Common myeloid progenitor, CD34-positive (primary cell): ENCODE results near the gene CSNK1G1.

Experiments used
- CTCF ChIA-PET: fragments of 350-600 bp; sonication (Branson Sonifier 250); formaldehyde crosslinking; loops from one replicate; lab custom pipeline; 2021; ENCODE audit warnings: antibody characterized with exemption; lab: Charles Lee
- POLR2A ChIA-PET: fragments of 350-600 bp; sonication (Branson Sonifier 250); formaldehyde crosslinking; loops from one replicate; lab custom pipeline; 2021; ENCODE audit warnings: antibody characterized with exemption; lab: Charles Lee
- DNase-seq, 3 donors: peaks; one replicate each; pipeline versions ENCODE4 v3.0.0 to v3.0.0-alpha.2; 2013
- H3K27ac ChIP-seq, 2 experiments: 1 replicate in 1 of 2; 2 replicates in 1 of 2; pipeline ENCODE4 v1.7.0; 2013; ENCODE audit warnings: inconsistent platforms in 2 of 2, low read length in 2 of 2, mild to moderate bottlenecking in 2 of 2, low read depth in 1 of 2, moderate library complexity in 1 of 2; ENCODE audit not compliant: severe bottlenecking in 2 of 2, insufficient read depth in 1 of 2, poor library complexity in 1 of 2
- H3K27me3 ChIP-seq, 5 experiments: replicated peaks in 2 of 5; 1 replicate in 3 of 5; 2 replicates in 2 of 5; pipeline versions ENCODE4 v1.6.1 to v1.7.0; 2013; ENCODE audit warnings: low read length in 4 of 5, mild to moderate bottlenecking in 2 of 5, moderate library complexity in 2 of 5, inconsistent platforms in 1 of 5; ENCODE audit not compliant: insufficient read depth in 5 of 5, control insufficient read depth in 4 of 5
- H3K36me3 ChIP-seq, 4 experiments: 1 replicate in 2 of 4; 2 replicates in 2 of 4; pipeline versions ENCODE4 v1.6.1 to v1.7.0; 2013; ENCODE audit warnings: low read length in 3 of 4, control low read depth in 1 of 4, mild to moderate bottlenecking in 1 of 4; ENCODE audit not compliant: control insufficient read depth in 4 of 4, insufficient read depth in 4 of 4
- H3K4me1 ChIP-seq, 4 experiments: 1 replicate in 3 of 4; 2 replicates in 1 of 4; pipeline versions ENCODE4 v1.6.1 to v1.7.1; 2013; ENCODE audit warnings: low read length in 3 of 4, mild to moderate bottlenecking in 3 of 4, control low read depth in 1 of 4, inconsistent platforms in 1 of 4, moderate library complexity in 1 of 4; ENCODE audit not compliant: control insufficient read depth in 4 of 4, insufficient read depth in 4 of 4; ENCODE audit errors: control extremely low read depth in 1 of 4
- H3K4me3 ChIP-seq, 7 experiments: 1 replicate in 4 of 7; 2 replicates in 3 of 7; pipeline versions ENCODE4 v1.5.1 to v1.7.0; 2013; ENCODE audit warnings: mild to moderate bottlenecking in 7 of 7, low read length in 6 of 7, moderate library complexity in 6 of 7, inconsistent platforms in 2 of 7, low read depth in 2 of 7, control low read depth in 1 of 7; ENCODE audit not compliant: insufficient read depth in 4 of 7, control insufficient read depth in 1 of 7; ENCODE audit errors: extremely low read depth in 1 of 7
- H3K9me3 ChIP-seq, 5 experiments: 1 replicate in 4 of 5; 2 replicates in 1 of 5; pipeline versions ENCODE4 v1.6.1 to v1.7.1; 2013; ENCODE audit warnings: low read length in 4 of 5, mild to moderate bottlenecking in 2 of 5, inconsistent platforms in 1 of 5, low read depth in 1 of 5, moderate library complexity in 1 of 5; ENCODE audit not compliant: control insufficient read depth in 4 of 5, insufficient read depth in 2 of 5; ENCODE audit errors: control extremely low read depth in 1 of 5
- WGBS: methylation state at CpG from one replicate; pipeline ENCODE4 v1.1.5; 2013; ENCODE audit not compliant: insufficient coverage; 5-methylcytosine and 5-hydroxymethylcytosine counted together

Gene CSNK1G1

GRCh38 chr15:64144192-64144564 is 211.8 kb downstream of the CSNK1G1 start:
- whole genome bisulfite sequencing: 95% methylated on average over 8 of the region's 8 CpGs
- no peak for DNase-seq
- peaks cover 11 to 43% (median 22%) of the 10 kb centered on the region in 4 experiments for H3K36me3 ChIP-seq
- ChIA-PET POLR2A (no interaction called here), CTCF (interaction anchor here (1.1 to 3.3 kb wide), 3 partner anchors 8 to 12 kb away, joined by 3 to 23 read pairs (median 6); no protein-coding TSS in a partner anchor)
- H3K4me3 ChIP-seq: no peak overlapping the region
- H3K27me3 ChIP-seq: no peaks in the 10 kb centered on the region
- H3K27ac ChIP-seq: no peak overlapping the region
- H3K4me1 ChIP-seq: no peaks in the 10 kb centered on the region
- H3K9me3 ChIP-seq: no peaks in the 10 kb centered on the region

GRCh38 chr15:64143276-64143675 is 212.7 kb downstream of the CSNK1G1 start:
- Histone ChIP-seq H3K27me3 (no peaks in the 10 kb centered on the region), H3K36me3 (peaks cover 11 to 49% (median 26%) of the 10 kb centered on the region in 4 experiments), H3K4me3 (no peak overlapping the region), H3K9me3 (no peaks in the 10 kb centered on the region), H3K27ac (no peak overlapping the region), H3K4me1 (no peaks in the 10 kb centered on the region)
- ChIA-PET POLR2A (interaction anchor here (0.6 kb wide), 1 partner anchor 271 kb away, joined by 4 read pairs; no protein-coding TSS in a partner anchor), CTCF (interaction anchor here (3.3 kb wide), 1 partner anchor 11 kb away, joined by 23 read pairs; no protein-coding TSS in a partner anchor)
- 97% methylated on average over 4 of the region's 6 CpGs for WGBS
- no peak for DNase-seq

DNA sequence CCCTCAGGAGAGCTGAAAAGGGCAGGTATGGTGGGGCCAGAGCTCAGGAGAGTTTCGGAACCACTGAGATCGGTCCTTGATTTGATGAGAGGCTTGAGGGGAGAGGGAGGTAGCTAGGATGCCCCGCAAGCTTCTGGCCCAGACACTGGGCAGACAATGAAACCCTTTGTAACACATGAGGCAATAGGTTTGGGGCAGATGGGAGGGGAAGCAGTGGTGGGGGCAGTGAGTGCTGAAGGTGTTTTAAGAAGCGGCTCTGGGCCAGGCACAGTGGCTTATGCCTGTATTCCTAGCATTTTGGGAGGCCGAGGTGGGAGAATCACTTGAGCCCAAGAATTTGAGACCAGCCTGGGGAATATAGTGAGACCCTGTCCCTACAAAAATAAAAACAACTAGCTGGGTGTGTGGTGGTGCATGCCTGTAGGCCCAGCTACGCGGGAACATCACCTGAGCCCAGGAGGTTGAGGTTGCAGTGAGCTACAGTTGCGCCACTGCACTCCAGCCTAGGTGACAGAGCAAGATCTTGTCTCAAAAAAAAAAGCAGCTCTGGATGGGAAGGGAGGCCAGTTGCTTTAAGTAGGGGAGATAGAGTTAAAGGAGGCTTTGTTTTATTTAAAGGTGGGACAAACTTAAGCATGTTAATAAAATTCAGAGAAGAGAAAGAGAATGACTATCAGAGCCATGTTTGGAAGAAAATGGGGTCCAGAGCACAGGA is 214.0 kb downstream of the CSNK1G1 start:
- CTCF ChIA-PET: interaction anchor here (2.0 to 3.3 kb wide), 2 partner anchors 8 to 12 kb away, joined by 4 to 23 read pairs; no protein-coding TSS in a partner anchor
- no peaks in the 10 kb centered on the region for H3K4me1 ChIP-seq
- no peak overlapping the region for H3K27ac ChIP-seq
- H3K27me3 ChIP-seq: no peaks in the 10 kb centered on the region
- 97% methylated on average over 7 of the region's 8 CpGs for WGBS
- DNase-seq: no peak
- peaks cover 13 to 62% (median 38%) of the 10 kb centered on the region in 4 experiments for H3K36me3 ChIP-seq
- POLR2A ChIA-PET: no interaction called here
- H3K4me3 ChIP-seq: no peak overlapping the region
- H3K9me3 ChIP-seq: no peaks in the 10 kb centered on the region

- no peak for DNase-seq
- Histone ChIP-seq H3K27ac (no peak overlapping the region), H3K9me3 (no peaks in the 10 kb centered on the region), H3K4me3 (no peak overlapping the region), H3K27me3 (no peaks in the 10 kb centered on the region), H3K36me3 (peaks cover 29 to 70% (median 55%) of the 10 kb centered on the region in 4 experiments), H3K4me1 (no peaks in the 10 kb centered on the region)
- ChIA-PET POLR2A (no interaction called here), CTCF (interaction anchor here (1.4 to 1.9 kb wide), 2 partner anchors 16 to 19 kb away, joined by 4 to 7 read pairs; no protein-coding TSS in a partner anchor)
- 98% methylated on average over 3 of the region's 4 CpGs for WGBS
These were observed 217.5 kb downstream of the CSNK1G1 start for GRCh38 chr15:64138331-64138941.

DNA sequence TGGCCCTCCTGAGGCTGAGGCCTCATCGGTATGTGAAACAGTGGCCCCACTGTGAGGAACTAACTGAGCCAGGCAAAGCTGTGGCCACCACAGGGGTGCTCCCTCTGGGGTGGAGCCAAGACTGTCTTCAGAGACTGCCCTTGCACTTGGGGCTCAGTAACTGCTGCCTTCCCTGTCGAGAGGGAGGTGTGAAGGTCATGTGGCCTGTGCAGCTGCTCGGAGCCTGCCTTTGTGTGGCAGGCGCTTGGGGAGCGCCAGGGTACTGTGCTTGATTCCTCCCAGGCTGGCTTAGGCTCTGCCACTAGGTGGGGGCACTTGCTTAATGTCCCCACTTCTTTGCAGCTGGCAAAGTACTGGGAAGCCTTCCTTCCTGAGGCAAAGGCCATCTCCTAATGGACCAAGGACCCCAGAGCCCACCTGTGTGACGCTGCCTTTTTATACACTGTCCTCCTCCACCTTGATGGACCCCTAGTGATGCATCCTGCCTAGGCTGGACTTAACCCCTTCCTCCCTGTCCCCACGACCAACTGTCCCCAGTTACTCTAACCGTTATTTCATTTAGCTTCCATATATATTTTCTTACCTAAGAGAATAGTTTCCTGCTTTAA is 218.6 kb downstream of the CSNK1G1 start:
- Histone ChIP-seq H3K27me3 (no peaks in the 10 kb centered on the region), H3K4me1 (no peaks in the 10 kb centered on the region), H3K9me3 (no peaks in the 10 kb centered on the region), H3K4me3 (no peak overlapping the region), H3K36me3 (peaks cover 26 to 70% (median 56%) of the 10 kb centered on the region in 4 experiments), H3K27ac (no peak overlapping the region)
- WGBS: 89% methylated on average over 6 of the region's 8 CpGs
- peak in 1 of 3 donors; percentile 14 for DNase-seq
- CTCF ChIA-PET: interaction anchor here (1.4 to 1.9 kb wide), 2 partner anchors 17 to 18 kb away, joined by 4 to 7 read pairs; no protein-coding TSS in a partner anchor
- POLR2A ChIA-PET: no interaction called here

DNA sequence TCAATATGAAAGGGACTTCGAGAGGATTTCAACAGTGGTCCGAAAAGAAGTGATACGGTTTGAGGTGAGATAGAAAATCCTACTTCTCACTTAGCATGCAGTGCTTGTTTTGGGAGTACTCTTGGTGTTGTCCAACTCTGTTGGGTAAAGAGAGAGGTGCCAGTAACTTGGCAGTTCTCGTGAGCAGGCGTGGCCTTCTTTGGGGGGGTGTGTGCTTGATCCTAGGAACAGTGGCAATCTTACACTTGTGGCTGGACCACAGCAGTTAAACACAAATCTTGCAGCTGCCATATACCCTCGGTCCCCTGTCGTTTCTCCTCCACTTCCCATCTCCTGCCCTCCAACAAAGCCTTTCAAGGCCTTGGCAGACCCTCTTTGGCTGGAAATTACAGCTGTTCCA is 219.6 kb downstream of the CSNK1G1 start:
- no peak for DNase-seq
- WGBS: 97% methylated on average over 4 of the region's 7 CpGs
- Histone ChIP-seq H3K4me3 (no peak overlapping the region), H3K9me3 (no peaks in the 10 kb centered on the region), H3K36me3 (peaks cover 34 to 74% (median 62%) of the 10 kb centered on the region in 4 experiments), H3K27ac (no peak overlapping the region), H3K4me1 (no peaks in the 10 kb centered on the region), H3K27me3 (no peaks in the 10 kb centered on the region)
- ChIA-PET CTCF (interaction anchor here (0.6 to 1.9 kb wide), 3 partner anchors 8 to 888 kb away, joined by 3 to 7 read pairs (median 6); no protein-coding TSS in a partner anchor), POLR2A (no interaction called here)
